EL (cell line): ENCODE measurements around the gene TMEM141.
"Not testable (repeated sequence)": the region's sequence is repeated elsewhere in the genome, so short reads cannot be mapped to it uniquely, and the experiment has no call there.

Experiments
- DNase-seq: peaks from one replicate; pipeline ENCODE4 v3.0.0-alpha.2; 2016

TMEM141 gene

GRCh38 chr9:136755302-136756133 lies 35.6 kb upstream of the TMEM141 start:
- DNase-seq, result not testable (repeated sequence)

DNA sequence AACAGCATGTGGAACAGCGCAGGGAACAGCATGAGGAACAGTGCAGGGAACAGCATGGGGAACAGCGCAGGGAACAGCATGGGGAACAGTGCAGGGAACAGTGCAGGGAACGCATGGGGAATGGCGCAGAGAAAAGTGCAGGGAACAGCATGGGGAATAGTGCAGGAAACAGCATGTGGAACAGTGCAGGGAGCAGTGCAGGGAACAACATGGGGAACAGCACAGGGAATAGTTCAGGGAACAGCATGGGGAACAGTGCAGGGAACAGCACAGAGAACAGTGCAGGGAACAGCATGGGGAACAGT lies 35.1 kb upstream of the TMEM141 start:
- DNase-seq, result no peak

DNA sequence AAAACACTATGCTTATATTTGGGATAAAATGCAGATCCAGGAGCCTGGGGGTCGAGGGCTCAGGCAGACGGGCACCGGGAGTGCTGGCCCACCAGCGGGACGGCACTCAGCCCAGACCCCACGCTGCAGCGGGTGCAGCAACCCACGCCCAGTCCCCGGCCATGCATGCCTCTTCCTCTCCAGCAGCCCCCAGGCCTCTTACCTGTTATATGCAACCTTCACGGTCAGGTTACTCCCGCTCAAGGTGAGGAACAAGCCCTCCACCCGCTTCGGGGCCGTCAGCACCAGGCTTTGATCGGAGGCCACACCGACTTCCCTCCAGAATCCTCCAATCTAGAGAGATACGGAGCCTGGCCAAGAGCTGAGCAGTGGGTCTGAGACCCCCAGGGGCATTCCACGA lies 34.3 kb upstream of the TMEM141 start:
- DNase-seq, result no peak

- no peak for DNase-seq
Observed at GRCh38 chr9:136757328-136757727, 33.8 kb upstream of the TMEM141 start.

GRCh38 chr9:136757751-136758140 lies 33.4 kb upstream of the TMEM141 start:
- no peak for DNase-seq

DNA sequence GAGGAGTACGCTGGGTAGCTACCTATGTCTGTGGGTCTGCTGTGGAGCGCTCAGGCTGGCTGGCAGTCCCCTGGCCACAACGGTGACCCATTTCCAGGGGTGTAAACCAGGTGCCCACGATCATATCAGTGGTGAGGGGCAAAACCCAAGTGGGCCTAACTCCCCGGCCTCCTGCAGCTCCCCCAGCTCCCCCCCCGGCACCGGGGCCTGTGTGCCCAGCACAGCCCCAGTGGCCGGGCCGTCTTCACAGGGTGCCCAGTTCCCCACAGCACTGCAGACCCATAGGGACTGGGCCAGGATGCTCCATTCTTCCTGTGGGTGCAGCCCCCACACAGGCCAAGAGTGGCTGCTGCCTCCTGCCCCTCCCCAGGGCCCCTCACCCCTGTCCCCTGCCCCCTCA lies 32.1 kb upstream of the TMEM141 start:
- no peak for DNase-seq

DNA sequence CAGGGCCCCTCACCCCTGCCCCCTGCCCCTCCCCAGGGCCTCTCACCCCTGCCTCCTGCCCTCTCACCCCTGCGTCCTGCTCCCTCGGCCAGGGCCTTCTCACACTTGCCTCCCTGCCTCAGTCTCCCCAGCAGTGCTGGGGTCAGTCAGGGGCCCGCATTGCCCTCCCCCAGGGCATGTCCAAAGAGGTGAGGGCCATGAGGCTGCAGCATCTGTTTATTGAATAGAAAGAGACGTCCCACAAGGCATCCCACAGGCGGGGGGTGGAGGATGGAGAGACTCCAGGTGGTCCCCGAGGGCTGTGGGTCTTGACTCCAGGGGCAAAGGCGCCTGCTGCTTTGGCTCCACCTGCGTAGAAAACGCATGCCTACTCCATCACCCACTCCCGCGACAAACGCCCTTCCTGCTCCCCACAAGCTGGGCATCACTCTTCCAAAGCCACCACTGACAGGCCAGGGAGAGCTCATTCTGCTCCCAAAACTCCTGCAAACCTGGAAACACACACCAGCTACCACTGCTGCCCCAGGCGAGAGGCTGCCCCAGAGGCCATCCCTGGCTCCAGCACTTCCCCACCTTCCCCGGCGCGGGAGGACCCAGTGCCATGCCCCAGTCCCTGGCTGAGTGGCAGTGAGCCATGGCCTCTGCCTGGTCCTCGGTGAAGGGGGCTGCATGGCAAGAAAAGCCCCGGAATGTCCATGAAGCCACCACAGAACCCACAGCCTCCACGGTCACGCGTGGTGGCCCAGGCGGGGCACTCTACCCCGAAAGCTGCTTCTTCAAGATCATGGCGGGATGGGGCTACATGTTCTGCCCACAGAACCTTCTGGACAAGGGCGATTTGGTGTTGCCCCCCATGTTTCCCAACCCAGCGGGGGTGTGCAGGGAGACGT lies 31.5 kb upstream of the TMEM141 start:
- no peak for DNase-seq

DNA sequence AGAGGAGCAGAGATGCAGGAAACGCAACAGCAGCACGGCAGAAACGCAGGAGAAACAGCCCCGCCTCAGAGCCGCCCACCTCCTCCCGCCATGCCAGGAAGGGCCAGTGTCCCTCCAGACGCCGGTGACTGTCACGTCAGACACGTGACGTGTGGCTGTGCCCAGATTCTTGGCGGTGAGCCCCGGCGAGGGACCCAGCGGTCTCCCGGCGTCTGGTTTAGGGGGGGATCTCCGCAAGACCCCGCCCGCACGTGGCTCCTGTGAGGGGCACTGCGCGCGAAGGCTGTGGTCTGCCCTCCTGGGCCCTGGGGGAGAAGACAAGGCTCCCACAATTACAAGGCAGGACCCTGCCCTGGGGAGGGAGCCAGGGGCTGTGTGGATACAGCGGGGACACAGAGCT lies 30.7 kb upstream of the TMEM141 start:
- DNase-seq, result no peak

DNA sequence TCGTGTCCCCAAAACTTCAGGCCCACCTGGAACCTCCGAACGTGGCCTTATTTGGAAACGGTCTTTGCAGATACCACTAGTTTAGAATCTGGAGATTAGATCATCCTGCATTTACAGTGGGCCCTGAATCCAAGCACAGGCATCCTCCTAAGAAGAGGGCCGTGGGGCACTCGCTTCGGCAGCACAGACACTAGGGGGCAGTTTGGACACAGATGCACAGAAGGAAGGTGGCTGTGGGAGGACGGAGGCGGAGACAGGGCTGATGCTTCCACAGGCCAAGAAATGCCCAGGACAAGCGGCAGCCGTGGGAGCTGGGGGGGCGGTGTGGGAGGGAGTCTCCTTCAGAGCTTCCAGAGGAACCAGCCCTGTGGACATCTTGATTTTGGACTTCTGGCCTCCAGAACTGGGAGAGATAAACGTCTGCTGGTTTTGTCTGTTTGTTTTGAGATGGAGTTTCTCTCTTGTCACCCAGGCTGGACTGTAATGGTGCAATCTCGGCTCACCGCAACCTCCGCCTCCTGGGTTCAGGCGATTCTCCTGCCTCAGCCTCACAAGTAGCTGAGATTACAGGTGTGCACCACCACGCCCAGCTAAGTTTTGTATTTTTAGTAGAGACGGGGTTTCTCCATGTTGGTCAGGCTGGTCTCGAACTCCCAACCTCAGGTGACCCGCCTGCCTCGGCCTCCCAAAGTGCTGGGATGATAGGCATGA lies 30.2 kb upstream of the TMEM141 start:
- DNase-seq, result peak; percentile 76

- DNase-seq, result no peak
Observed at GRCh38 chr9:136761545-136761981, 29.6 kb upstream of the TMEM141 start.

DNA sequence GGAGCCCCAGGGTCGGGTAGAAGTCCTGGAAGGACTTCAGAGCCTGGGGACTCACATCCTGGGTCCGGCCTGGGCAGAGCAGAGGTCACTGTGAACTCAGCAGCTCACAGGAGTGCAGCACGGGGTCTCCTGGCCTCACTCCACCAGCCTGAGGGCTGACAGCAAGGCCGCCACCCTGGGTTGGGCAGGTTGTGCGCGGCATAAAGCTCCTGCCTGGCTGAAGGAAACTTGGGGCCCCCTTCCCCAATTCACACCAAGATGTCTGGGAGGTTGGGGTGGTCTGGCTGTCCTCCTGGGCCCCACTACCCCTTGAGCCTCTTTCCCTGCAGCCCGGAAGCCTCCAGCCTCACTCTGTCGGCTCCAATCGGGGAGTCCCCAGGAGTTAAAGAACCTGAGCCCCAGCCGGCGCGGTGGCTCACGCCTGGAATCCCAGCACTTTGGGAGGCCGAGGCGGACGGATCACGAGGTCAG lies 28.9 kb upstream of the TMEM141 start:
- DNase-seq, result no peak

DNA sequence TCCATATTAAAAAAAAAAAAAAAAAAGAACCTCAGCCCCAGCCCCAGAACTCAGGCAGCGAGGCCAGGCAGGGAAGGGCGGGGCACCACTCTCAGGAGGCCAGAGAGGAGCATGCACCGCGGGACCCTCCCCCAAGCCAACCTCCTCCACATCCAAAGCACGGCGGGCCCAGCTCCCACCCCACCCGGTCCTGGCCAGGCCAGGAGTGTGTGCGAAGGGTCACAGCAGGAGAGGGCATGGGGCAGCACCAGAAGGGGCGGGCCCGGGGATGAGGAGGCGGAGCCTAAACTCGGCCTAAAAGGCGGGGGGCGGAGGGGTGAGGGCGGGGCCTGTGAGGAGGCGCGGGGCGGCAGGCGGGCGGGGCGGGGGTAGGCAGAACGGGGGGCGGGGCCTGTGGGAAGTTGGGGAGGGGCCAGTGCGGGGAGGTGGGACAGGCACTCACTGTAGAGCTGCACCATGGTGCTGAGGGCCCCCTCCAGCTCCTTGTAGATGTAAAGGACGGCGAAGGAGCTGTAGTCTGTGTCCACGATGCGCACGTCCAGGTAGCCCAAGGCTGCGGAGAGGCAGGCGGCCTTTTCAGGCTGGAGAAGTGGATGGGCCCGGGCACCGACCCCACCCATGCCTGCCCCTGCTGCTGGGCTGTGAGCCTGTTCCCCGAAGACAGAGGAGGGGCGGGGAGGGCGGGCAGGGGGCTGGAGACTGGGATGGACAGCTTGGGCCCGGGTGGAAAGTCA lies 28.1 kb upstream of the TMEM141 start:
- DNase-seq, result peak; percentile 34

GRCh38 chr9:136763649-136764035 lies 27.5 kb upstream of the TMEM141 start:
- DNase-seq, result no peak

DNA sequence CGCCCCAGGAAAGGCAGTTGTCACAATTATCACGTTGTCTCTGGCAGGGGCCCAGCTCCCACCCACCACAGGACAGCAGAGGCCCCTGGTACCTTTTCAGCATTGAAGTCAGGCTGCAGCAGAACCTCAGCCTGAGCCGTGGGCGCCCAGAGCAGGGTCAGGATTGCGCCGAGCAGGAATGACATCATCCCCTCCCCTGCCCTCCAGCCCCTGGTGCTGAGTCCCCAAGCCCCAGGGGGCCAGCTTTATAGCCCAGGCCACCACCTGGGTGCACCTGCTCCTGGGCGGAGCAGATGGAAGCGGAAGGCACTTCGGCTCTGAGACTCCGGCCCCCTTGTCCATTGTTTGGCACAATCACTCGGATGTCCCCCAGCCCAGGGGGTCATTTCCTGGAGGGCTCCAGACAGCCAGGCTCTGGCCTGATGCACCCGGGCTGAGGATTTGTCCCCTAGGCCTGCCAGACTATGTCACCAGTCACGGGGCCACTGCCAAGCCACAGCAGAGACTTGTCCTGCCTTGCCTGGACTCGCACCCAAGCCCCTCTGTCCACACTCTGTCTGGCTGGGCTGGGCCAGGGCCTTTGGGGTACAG lies 26.7 kb upstream of the TMEM141 start, which contains the start of gene LCN15:
TSS of gene LCN15 (minus strand) at position 218 of the 591 bp plus-strand sequence. CDS start at position 188, 30 bp downstream.
- DNase-seq, result no peak

DNA sequence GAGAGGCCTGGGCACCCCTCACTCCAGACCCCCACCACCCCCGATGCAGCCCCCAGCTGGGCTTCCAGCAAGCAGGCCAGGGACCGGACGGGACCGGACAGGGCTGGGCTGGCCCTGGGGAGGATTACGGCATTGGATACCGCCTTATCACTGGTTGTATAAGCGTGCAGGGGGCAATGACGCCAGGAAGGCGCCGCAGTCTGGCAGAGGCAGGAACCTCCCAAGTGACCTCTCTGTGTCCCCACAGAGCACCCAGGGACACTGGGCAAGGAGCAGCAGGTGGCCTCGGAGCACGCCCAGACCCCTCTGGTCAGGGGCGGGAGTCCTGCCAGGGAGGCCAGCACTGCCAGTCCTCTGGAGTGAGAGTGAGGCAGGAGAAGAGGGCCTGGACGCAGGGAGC lies 26.1 kb upstream of the TMEM141 start:
- no peak for DNase-seq

DNA sequence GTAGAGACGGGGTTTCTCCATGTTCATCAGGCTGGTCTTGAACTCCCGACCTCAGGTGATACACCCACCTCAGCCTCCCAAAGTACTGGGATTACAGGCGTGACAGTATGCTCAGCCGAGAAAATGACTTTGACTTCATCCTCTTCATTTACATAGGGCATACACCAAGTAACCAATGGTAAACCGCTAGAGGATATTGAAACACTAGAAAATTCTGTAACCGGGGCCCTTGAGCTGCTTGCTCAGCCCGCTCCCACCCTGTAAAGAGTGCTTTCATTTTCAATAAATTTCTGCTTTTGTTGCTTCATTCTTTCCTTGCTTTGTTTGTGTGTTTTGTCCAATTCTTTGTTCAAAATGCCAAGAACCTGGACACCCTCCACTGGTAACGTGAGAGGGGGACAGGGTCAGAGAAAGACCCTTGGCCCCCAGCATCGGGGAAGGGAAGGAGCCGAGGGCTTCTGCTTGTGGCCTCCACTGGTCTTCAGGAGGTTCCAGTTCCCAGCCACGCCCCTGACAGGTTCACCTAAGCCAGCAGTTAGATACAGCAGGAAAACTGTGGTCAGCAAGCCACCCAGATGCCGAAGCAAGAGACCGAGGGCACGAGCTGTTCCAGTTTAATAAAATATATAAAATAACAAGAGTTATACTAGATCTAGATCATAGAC lies 25.3 kb upstream of the TMEM141 start:
- not testable (repeated sequence) for DNase-seq

GRCh38 chr9:136766410-136767120 lies 24.6 kb upstream of the TMEM141 start:
- peak; percentile 43 for DNase-seq

DNA sequence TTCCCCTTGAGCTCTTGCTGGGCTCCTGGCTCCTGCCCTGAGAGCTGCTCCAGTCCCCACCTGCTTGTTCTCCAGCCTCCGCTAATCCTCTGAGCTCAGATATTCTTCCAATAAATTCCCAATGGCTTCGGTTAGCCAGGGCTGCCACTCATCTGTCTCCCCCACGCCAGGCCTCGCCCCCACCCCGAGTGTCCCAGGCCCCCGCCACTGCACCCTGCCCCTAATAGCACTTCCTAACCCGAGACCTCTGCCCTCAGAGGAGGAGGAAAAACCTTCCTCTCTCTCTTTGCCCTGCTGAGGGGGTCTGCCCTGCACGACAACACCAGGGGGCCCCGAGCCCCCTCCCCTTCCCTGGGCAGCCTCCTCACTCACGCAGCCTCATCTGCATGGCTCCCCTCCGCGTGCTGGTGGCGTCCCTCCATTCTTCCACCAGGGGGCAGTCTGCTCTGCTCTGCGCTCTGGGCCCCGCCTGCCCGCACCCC lies 21.4 kb upstream of the TMEM141 start:
- DNase-seq, result no peak

- DNase-seq, result no peak
Observed at GRCh38 chr9:136771907-136772415, 19.2 kb upstream of the TMEM141 start.

GRCh38 chr9:136773386-136774044 lies 17.6 kb upstream of the TMEM141 start:
- DNase-seq, result peak; percentile 26
